Activated T-cell treated with anti-CD3 and anti-CD28 coated beads, Interleukin-2, amount 50 U/mL, for 72 hours (primary cell): ENCODE data around the gene ITCH. TPM values are rescaled to one million over a fixed set of nuclear protein-coding genes. Genes with fewer than 3 reads are reported as not detected.
"Not testable (repeated sequence)": the region's sequence is repeated elsewhere in the genome, so short reads cannot be mapped to it uniquely, and the experiment has no call there.

ENCODE experiments used
- ATAC-seq, 2 donors: fragments of 150-1000 bp; cut with Tn5 transposase; replicated peaks in 1 of 2; 2 replicates each; pipeline ENCODE4 v1.10.0; 2021; ENCODE audit warnings: moderate library complexity in 2 of 2, mild to moderate bottlenecking in 1 of 2
- DNase-seq, 2 donors: peaks; one replicate each; pipeline ENCODE4 v3.0.0; 2021 to 2022; ENCODE audit warnings: mixed read lengths in 1 of 2
- H3K27ac Mint-ChIP-seq: one replicate; pipeline ENCODE4 v1.8.0; 2022; ENCODE audit warnings: mild to moderate bottlenecking, moderate library complexity, mixed read lengths
- H3K27me3 Mint-ChIP-seq: one replicate; pipeline ENCODE4 v1.8.0; 2022; ENCODE audit warnings: low read depth, mixed read lengths
- H3K36me3 Mint-ChIP-seq, 2 donors: one replicate each; pipeline ENCODE4 v1.8.0; 2022; ENCODE audit warnings: mixed read lengths in 2 of 2, mild to moderate bottlenecking in 1 of 2; ENCODE audit not compliant: insufficient read depth in 2 of 2
- H3K4me1 Mint-ChIP-seq: one replicate; pipeline ENCODE4 v1.8.0; 2022; ENCODE audit warnings: low read depth, mixed read lengths
- H3K4me3 Mint-ChIP-seq, 2 donors: one replicate each; pipeline ENCODE4 v1.8.0; 2022; ENCODE audit warnings: mild to moderate bottlenecking in 2 of 2, mixed read lengths in 2 of 2, moderate library complexity in 2 of 2
- H3K9me3 Mint-ChIP-seq, 2 donors: one replicate each; pipeline ENCODE4 v1.8.0; 2022; ENCODE audit warnings: mixed read lengths in 2 of 2
- total RNA-seq, 2 donors: library from RNA; stranded (reverse); gene quantifications; one replicate each; pipeline ENCODE4 v1.2.3, GENCODE V29; 2022

The ITCH gene
- total RNA-seq, 2 donors from 2014 or later = 66.5 to 72.1 TPM

- Mint-ChIP-seq H3K4me1 (peaks cover 12% of the 10 kb centered on the region), H3K9me3 (no peaks in the 10 kb centered on the region), H3K27ac (no peak overlapping the region), H3K4me3 (no peak overlapping the region), H3K36me3 (peaks cover 3 to 11% of the 10 kb centered on the region in 2 donors), H3K27me3 (no peaks in the 10 kb centered on the region)
- ATAC-seq (peak in 1 of 2 donors; percentile 50), DNase-seq (peak; percentile 29 to 33)
Observed at GRCh38 chr20:34473262-34473883, 110.3 kb downstream of the ITCH start.

- Mint-ChIP-seq H3K36me3 (peaks cover 3 to 24% of the 10 kb centered on the region in 2 donors), H3K4me3 (peak overlapping the region in 1 of 2 donors; percentile 5), H3K9me3 (no peaks in the 10 kb centered on the region), H3K4me1 (peaks cover 12% of the 10 kb centered on the region), H3K27me3 (no peaks in the 10 kb centered on the region), H3K27ac (no peak overlapping the region)
- DNase-seq = peak; percentile 33 to 45
- peak; percentile 64 to 66 for ATAC-seq
Observed at GRCh38 chr20:34475979-34476736, 113.1 kb downstream of the ITCH start.

GRCh38 chr20:34479627-34480026, 116.6 kb downstream of the ITCH start:
- Mint-ChIP-seq H3K4me3 (no peak overlapping the region), H3K4me1 (peaks cover 7% of the 10 kb centered on the region), H3K36me3 (peaks cover 16 to 47% of the 10 kb centered on the region in 2 donors), H3K27me3 (no peaks in the 10 kb centered on the region), H3K27ac (no peak overlapping the region), H3K9me3 (peaks cover 4 to 5% of the 10 kb centered on the region in 2 donors)
- ATAC-seq = no peak
- no peak for DNase-seq

- not testable (repeated sequence) for ATAC-seq, H3K4me1 Mint-ChIP-seq, H3K27ac Mint-ChIP-seq, DNase-seq, H3K9me3 Mint-ChIP-seq, H3K4me3 Mint-ChIP-seq, H3K27me3 Mint-ChIP-seq
- H3K36me3 Mint-ChIP-seq = peaks cover 13 to 52% of the 10 kb centered on the region in 2 donors
Observed at GRCh38 chr20:34482154-34482553, 119.1 kb downstream of the ITCH start.

GRCh38 chr20:34483585-34484220, 120.6 kb downstream of the ITCH start:
- not testable (repeated sequence) for H3K4me1 Mint-ChIP-seq, DNase-seq, H3K4me3 Mint-ChIP-seq, H3K27me3 Mint-ChIP-seq, H3K9me3 Mint-ChIP-seq, H3K27ac Mint-ChIP-seq, ATAC-seq
- peaks cover 14 to 60% of the 10 kb centered on the region in 2 donors for H3K36me3 Mint-ChIP-seq

GRCh38 chr20:34485068-34485634, 122.1 kb downstream of the ITCH start:
- ATAC-seq (no peak), DNase-seq (no peak)
- Mint-ChIP-seq H3K4me3 (no peak overlapping the region), H3K36me3 (peaks cover 14 to 59% of the 10 kb centered on the region in 2 donors), H3K9me3 (peaks cover 4 to 5% of the 10 kb centered on the region in 2 donors), H3K27me3 (no peaks in the 10 kb centered on the region), H3K27ac (peak overlapping the region; percentile 16), H3K4me1 (no peaks in the 10 kb centered on the region)

- no peaks in the 10 kb centered on the region for H3K4me1 Mint-ChIP-seq
- ATAC-seq (peak; percentile 45 to 59), DNase-seq (no peak)
- peaks cover 10 to 38% of the 10 kb centered on the region in 2 donors for H3K36me3 Mint-ChIP-seq
- H3K9me3 Mint-ChIP-seq = no peaks in the 10 kb centered on the region
- no peak overlapping the region for H3K4me3 Mint-ChIP-seq
- H3K27ac Mint-ChIP-seq = no peak overlapping the region
- no peaks in the 10 kb centered on the region for H3K27me3 Mint-ChIP-seq
Observed at GRCh38 chr20:34491226-34491931, 128.3 kb downstream of the ITCH start.

GRCh38 chr20:34491932-34492509, 128.9 kb downstream of the ITCH start:
- no peaks in the 10 kb centered on the region for H3K9me3 Mint-ChIP-seq
- H3K27ac Mint-ChIP-seq = no peak overlapping the region
- no peak overlapping the region for H3K4me3 Mint-ChIP-seq
- ATAC-seq (peak in 1 of 2 donors; percentile 13), DNase-seq (no peak)
- H3K27me3 Mint-ChIP-seq = no peaks in the 10 kb centered on the region
- H3K4me1 Mint-ChIP-seq = no peaks in the 10 kb centered on the region
- peaks cover 10 to 38% of the 10 kb centered on the region in 2 donors for H3K36me3 Mint-ChIP-seq

- H3K4me3 Mint-ChIP-seq = no peak overlapping the region
- H3K4me1 Mint-ChIP-seq = no peaks in the 10 kb centered on the region
- DNase-seq (no peak), ATAC-seq (no peak)
- H3K36me3 Mint-ChIP-seq = peaks cover 17 to 43% of the 10 kb centered on the region in 2 donors
- no peaks in the 10 kb centered on the region for H3K27me3 Mint-ChIP-seq
- H3K27ac Mint-ChIP-seq = no peak overlapping the region
- H3K9me3 Mint-ChIP-seq = no peaks in the 10 kb centered on the region
Observed at GRCh38 chr20:34493646-34494045, 130.6 kb downstream of the ITCH start.

- Mint-ChIP-seq H3K36me3 (peaks cover 24 to 50% of the 10 kb centered on the region in 2 donors), H3K27ac (no peak overlapping the region), H3K9me3 (peaks cover 0 to 1% of the 10 kb centered on the region in 2 donors), H3K27me3 (no peaks in the 10 kb centered on the region), H3K4me1 (no peaks in the 10 kb centered on the region), H3K4me3 (no peak overlapping the region)
- DNase-seq = no peak
- no peak for ATAC-seq
Observed at GRCh38 chr20:34495307-34495706, 132.2 kb downstream of the ITCH start.

- no peak overlapping the region for H3K4me3 Mint-ChIP-seq
- H3K4me1 Mint-ChIP-seq = no peaks in the 10 kb centered on the region
- DNase-seq (no peak), ATAC-seq (no peak)
- peaks cover 28 to 52% of the 10 kb centered on the region in 2 donors for H3K36me3 Mint-ChIP-seq
- no peak overlapping the region for H3K27ac Mint-ChIP-seq
- H3K9me3 Mint-ChIP-seq = peaks cover 2 to 5% of the 10 kb centered on the region in 2 donors
- H3K27me3 Mint-ChIP-seq = no peaks in the 10 kb centered on the region
Observed at GRCh38 chr20:34495916-34496315, 132.8 kb downstream of the ITCH start.

- H3K4me1 Mint-ChIP-seq, H3K27ac Mint-ChIP-seq, H3K27me3 Mint-ChIP-seq, DNase-seq, H3K9me3 Mint-ChIP-seq, ATAC-seq, H3K4me3 Mint-ChIP-seq: not testable (repeated sequence)
- H3K36me3 Mint-ChIP-seq = peaks cover 28 to 53% of the 10 kb centered on the region in 2 donors
Observed at GRCh38 chr20:34497596-34497995, 134.5 kb downstream of the ITCH start.
